ENCODE measurements around the gene CIB2.

- no peak for TF ChIP-seq CTCF (optimal IDR thresholded peaks at IDR 0.05 in 1 of 3, IDR thresholded peaks at IDR 0.05 in 1 of 3, conservative IDR thresholded peaks at IDR 0.05 in 1 of 3; ENCODE audit: extremely low read depth in 1 of 3, insufficient read depth in 2 of 3, low read length in 3 of 3)
- no peak for TF ChIP-seq EZH2 (IDR thresholded peaks at IDR 0.05; ENCODE audit: low read length)
These were observed 73.4 kb downstream of the CIB2 start for GRCh38 chr15:78057803-78058202.

Measured in keratinocyte (primary cell).